ENCODE data around the gene CROCC2. TPM values are rescaled to one million over a fixed set of nuclear protein-coding genes. Genes with fewer than 3 reads are reported as not detected.

Gene CROCC2
- total RNA-seq, 4 donors from 2014 or later: not detected

GRCh38 chr2:241033994-241034393, 127.9 kb downstream of the CROCC2 start:
- DNase-seq: no peak

GRCh38 chr2:241034490-241035141, 128.5 kb downstream of the CROCC2 start:
- Histone ChIP-seq H3K36me3 (no peaks in the 10 kb centered on the region), H3K9me3 (no peaks in the 10 kb centered on the region), H3K4me3 (no peak overlapping the region), H3K27me3 (peaks cover 15% of the 10 kb centered on the region), H3K4me1 (peaks cover 0 to 14% (median 10%) of the 10 kb centered on the region in 4 donors), H3K27ac (no peak overlapping the region)
- WGBS, 2 donors (ENCODE audit: low coverage in 1 of 2): 96% methylated on average over 22 of the region's 22 CpGs; no CpG with 5 or more reads in 1 of the 2 donors
- in situ Hi-C loops (cut with MboI; ENCODE audit: low pct_ligation_motif_present in 1 of 4, low pct_unique_long_range_greater_than_20kb in 1 of 4, low sequenced_read_pairs in 3 of 4) (no loop called here), intact Hi-C loops (cut with DNase I; ENCODE audit: low total_unique reads) (loop anchor here (5.0 kb wide), 1 partner anchor 537 kb away; no protein-coding TSS in a partner anchor)
- TF ChIP-seq EP300 (IDR thresholded peaks at IDR 0.05; ENCODE audit: low read depth) (no peak), POLR2A (IDR thresholded peaks at IDR 0.05) (no peak), CTCF (IDR thresholded peaks at IDR 0.05) (no peak), POLR2AphosphoS5 (IDR thresholded peaks at IDR 0.05) (no peak)
- no peak for DNase-seq

More at GRCh38 chr2:241033994-241034393, 127.9 kb downstream of the CROCC2 start:
- Histone ChIP-seq H3K9me3 (no peaks in the 10 kb centered on the region), H3K4me3 (no peak overlapping the region), H3K27me3 (peaks cover 15% of the 10 kb centered on the region), H3K4me1 (peaks cover 0 to 14% (median 10%) of the 10 kb centered on the region in 4 donors), H3K36me3 (no peaks in the 10 kb centered on the region), H3K27ac (no peak overlapping the region)
- intact Hi-C loops (cut with DNase I; ENCODE audit: low total_unique reads): loop anchor here (5.0 kb wide), 1 partner anchor 537 kb away; no protein-coding TSS in a partner anchor
- in situ Hi-C loops (cut with MboI; ENCODE audit: low pct_ligation_motif_present in 1 of 4, low pct_unique_long_range_greater_than_20kb in 1 of 4, low sequenced_read_pairs in 3 of 4): no loop called here
- TF ChIP-seq POLR2AphosphoS5 (IDR thresholded peaks at IDR 0.05) (no peak), POLR2A (IDR thresholded peaks at IDR 0.05) (no peak), EP300 (IDR thresholded peaks at IDR 0.05; ENCODE audit: low read depth) (no peak), CTCF (IDR thresholded peaks at IDR 0.05) (no peak)
- 84% methylated on average over 7 of the region's 7 CpGs; no CpG with 5 or more reads in 1 of the 2 donors for whole genome bisulfite sequencing, 2 donors (ENCODE audit: low coverage in 1 of 2)

- no peak for DNase-seq
- WGBS, 2 donors (ENCODE audit: low coverage in 1 of 2): 71% methylated on average over 12 of the region's 31 CpGs; no CpG with 5 or more reads in 1 of the 2 donors
- no peak overlapping the region for H3K4me3 ChIP-seq
These were observed 129.1 kb downstream of the CROCC2 start for GRCh38 chr2:241035142-241035817.

More at GRCh38 chr2:241035142-241035817, 129.1 kb downstream of the CROCC2 start:
- H3K27me3 ChIP-seq: peaks cover 15% of the 10 kb centered on the region
- in situ Hi-C loops (cut with MboI; ENCODE audit: low pct_ligation_motif_present in 1 of 4, low pct_unique_long_range_greater_than_20kb in 1 of 4, low sequenced_read_pairs in 3 of 4) (no loop called here), intact Hi-C loops (cut with DNase I; ENCODE audit: low total_unique reads) (no loop called here)
- no peaks in the 10 kb centered on the region for H3K9me3 ChIP-seq
- no peak overlapping the region for H3K27ac ChIP-seq
- H3K36me3 ChIP-seq: no peaks in the 10 kb centered on the region
- H3K4me1 ChIP-seq: peaks cover 0 to 14% (median 10%) of the 10 kb centered on the region in 4 donors
- TF ChIP-seq POLR2A (IDR thresholded peaks at IDR 0.05): no peak
- no peak for TF ChIP-seq EP300 (IDR thresholded peaks at IDR 0.05; ENCODE audit: low read depth)
- TF ChIP-seq CTCF (IDR thresholded peaks at IDR 0.05): no peak
- no peak for TF ChIP-seq POLR2AphosphoS5 (IDR thresholded peaks at IDR 0.05)
